Measurements from ENCODE around the gene BOC.

BOC gene

GRCh38 chr3:113270068-113270467 lies 58.7 kb downstream of the BOC start:
- DNase-seq (ENCODE audit: low spot score), result no peak

GRCh38 chr3:113270786-113271185 lies 59.4 kb downstream of the BOC start:
- DNase-seq (ENCODE audit: low spot score), result no peak

GRCh38 chr3:113271189-113271588 lies 59.8 kb downstream of the BOC start:
- no peak for DNase-seq (ENCODE audit: low spot score)

DNA sequence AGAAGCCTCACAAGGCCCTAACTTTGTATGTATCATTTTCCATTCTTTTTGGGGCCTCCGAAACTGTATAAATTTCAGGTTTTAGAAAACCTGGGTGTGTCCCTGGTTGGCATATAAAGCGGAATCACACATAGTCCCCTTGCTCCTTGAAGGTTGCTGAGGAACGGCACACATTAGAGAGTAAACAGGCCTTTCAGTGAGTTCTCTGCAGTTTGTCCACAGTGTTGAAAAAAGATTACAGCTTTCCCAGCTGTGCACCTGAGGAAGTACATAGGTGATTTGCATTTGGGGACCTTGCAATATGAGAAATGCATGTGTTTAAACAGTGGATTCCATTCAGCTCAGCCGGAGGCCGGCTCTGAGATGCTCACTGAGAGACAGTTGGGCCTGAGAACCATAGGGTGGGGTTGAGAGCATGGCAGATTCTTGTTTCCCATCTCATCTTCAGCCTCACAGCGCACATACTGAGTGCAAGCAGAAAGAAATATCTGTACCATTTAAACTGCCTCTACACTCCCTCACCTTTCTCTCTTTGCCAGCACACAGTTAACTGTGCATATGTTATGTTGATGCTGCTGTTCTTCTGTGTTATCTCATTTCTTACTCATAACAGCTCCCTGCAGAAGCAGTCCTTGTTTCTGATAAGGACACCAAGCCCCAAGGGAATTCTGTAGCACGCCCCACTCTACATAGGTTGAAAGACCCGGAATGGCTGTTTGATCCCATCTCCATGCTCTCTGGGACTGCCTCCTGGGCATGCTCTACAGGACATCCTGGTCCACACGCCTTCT lies 60.4 kb downstream of the BOC start:
- no peak for DNase-seq (ENCODE audit: low spot score)

- no peak for DNase-seq (ENCODE audit: low spot score)
Observed at GRCh38 chr3:113272385-113272779, 61.0 kb downstream of the BOC start.

GRCh38 chr3:113273011-113273410 lies 61.7 kb downstream of the BOC start:
- DNase-seq (ENCODE audit: low spot score), result no peak

GRCh38 chr3:113273604-113274378 lies 62.4 kb downstream of the BOC start:
- DNase-seq (ENCODE audit: low spot score), result no peak

DNA sequence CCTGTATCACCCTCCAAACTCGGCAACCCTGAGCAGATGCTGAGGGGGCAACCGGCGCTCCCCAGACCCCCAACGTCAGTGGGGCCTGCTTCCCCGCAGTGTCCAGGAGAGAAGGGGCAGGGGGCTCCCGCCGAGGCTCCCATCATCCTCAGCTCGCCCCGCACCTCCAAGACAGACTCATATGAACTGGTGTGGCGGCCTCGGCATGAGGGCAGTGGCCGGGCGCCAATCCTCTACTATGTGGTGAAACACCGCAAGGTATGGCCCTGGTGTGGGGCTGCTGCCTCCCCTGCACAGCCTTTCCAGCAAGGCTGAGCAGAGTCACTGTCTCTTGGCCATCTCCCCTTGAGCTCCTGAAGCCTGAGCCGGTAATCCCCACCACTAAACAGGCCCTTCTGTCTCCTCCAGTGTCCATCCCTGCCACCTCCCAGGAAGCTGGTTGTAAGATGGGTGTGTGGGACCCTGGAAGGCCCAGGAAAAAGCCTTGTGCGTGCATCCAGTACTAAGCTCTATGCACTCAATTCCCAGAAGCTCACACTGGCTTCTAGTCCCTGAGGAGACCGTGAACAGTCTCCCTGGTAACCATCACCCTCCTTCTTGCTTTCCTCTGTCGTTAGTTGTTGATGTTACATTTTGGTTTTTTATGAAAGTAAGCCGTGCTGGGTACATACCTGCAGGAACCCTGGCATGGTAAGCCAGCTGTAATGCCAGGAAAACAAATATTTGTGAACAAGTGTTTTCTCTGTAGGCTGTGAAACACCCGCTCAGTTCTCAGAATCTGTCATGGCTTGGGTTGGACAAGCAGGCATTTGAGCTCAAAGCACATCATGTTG lies 63.3 kb downstream of the BOC start:
- no peak for DNase-seq (ENCODE audit: low spot score)

DNA sequence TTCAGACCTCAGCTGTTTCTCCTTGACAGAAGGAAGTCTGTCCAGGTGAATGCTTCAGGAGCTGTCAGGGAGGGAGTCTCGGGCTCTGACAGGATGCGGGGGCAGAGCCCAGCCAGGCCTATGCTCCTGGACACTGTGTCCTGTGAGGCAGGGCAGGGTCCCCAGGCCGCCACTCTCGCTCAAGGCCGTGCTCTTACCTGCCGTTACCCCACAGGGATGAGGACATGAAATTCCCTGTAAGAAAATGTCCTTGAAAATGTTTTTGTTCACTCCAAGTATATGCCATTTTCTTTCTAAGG lies 63.9 kb downstream of the BOC start:
- DNase-seq (ENCODE audit: low spot score), result no peak

DNA sequence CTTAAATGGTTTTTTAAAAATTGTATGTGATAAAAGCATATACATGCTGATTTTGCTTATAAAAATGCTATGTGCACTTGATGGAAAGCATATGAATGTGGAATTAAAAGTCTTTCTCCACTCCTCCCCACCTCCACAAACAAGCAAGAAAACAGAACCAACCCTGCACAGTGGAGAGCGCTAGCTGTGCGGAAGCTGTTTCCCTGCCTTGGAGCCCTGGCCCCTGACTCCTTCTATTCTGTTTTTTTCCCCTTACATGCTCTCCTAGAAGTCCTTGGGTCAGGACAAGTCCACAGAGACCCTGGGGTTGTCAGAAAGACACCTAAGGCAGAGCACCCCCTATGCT lies 64.2 kb downstream of the BOC start:
- DNase-seq (ENCODE audit: low spot score), result no peak

DNA sequence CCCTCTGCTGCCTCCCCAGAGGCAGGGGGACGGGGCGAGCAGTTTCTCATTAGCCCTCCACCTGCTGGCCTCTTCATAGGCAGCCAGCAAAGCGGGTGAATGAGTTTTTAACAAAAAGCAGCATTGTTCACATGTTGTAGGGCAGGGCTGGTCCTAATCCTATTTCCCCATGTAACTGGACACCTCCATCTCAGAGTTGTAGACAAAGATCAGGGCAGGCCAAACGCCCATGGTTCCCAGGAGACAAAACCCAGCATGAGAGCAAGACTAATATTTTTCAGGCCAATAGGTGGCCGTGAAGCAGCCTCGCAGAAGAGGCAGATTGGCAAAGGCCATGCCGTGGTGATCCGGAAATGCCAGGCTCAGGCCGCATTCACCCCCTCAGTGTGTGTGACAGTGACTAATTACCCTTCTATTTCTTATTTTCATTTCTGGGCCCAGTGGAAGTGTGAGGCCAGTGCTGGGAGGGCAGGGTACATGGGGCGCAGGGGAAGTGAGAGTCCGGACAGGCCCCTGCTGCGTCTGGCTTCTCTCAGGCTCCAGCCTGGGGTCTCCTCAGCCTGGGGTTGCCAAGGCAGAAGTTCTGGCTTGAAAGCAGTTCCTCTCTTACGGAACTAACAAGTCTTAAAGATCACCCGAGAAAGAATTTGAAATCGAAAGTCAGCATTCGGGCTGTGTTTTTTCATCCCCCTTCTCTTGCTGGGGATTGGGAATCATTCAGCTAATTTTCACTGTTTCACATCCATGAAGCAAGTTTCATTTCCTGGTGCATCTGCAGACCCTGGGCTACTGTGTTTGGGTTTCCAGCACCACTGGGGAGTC lies 64.8 kb downstream of the BOC start:
- peak; percentile 75 for DNase-seq (ENCODE audit: low spot score)

GRCh38 chr3:113276751-113277080 lies 65.4 kb downstream of the BOC start:
- no peak for DNase-seq (ENCODE audit: low spot score)

- DNase-seq (ENCODE audit: low spot score), result no peak
Observed at GRCh38 chr3:113277414-113277813, 66.1 kb downstream of the BOC start.

GRCh38 chr3:113277941-113278598 lies 66.7 kb downstream of the BOC start:
- peak; percentile 38 for DNase-seq (ENCODE audit: low spot score)

DNA sequence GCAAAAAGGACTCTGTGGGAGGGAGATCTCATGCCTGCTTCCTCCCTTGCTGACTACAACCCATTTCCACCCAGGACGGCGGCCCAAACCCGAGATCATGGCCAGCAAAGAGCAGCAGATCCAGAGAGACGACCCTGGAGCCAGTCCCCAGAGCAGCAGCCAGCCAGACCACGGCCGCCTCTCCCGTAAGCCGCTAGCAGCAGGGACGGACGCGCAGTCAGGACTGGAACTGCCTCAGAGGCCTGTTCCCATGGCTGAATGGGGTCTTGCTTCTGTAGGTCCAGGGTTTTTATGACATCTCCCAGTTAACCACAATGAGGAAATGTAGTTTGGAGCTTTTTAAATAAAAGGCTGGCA lies 67.2 kb downstream of the BOC start:
- no peak for DNase-seq (ENCODE audit: low spot score)

DNA sequence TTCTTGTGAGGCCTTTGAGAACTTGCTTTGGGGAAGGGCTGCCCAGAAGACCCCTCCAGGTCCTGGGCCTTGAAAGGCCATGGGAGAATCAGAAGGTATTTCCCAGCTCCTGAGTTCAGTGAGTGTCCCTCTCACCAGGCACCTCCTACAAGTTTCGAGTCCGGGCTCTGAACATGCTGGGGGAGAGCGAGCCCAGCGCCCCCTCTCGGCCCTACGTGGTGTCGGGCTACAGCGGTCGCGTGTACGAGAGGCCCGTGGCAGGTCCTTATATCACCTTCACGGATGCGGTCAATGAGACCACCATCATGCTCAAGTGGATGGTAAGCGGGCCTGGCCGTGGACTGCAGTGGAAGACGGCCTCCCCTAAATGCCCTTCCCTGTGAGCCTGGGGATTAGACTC lies 68.3 kb downstream of the BOC start:
- DNase-seq (ENCODE audit: low spot score), result no peak

GRCh38 chr3:113283306-113283705 lies 71.9 kb downstream of the BOC start:
- DNase-seq (ENCODE audit: low spot score), result no peak

- no peak for DNase-seq (ENCODE audit: low spot score)
Observed at GRCh38 chr3:113284453-113285050, 73.2 kb downstream of the BOC start.

GRCh38 chr3:113285226-113285625 lies 73.9 kb downstream of the BOC start:
- DNase-seq (ENCODE audit: low spot score), result no peak

- no peak for DNase-seq (ENCODE audit: low spot score)
Observed at GRCh38 chr3:113285741-113286140, 74.4 kb downstream of the BOC start.

DNA sequence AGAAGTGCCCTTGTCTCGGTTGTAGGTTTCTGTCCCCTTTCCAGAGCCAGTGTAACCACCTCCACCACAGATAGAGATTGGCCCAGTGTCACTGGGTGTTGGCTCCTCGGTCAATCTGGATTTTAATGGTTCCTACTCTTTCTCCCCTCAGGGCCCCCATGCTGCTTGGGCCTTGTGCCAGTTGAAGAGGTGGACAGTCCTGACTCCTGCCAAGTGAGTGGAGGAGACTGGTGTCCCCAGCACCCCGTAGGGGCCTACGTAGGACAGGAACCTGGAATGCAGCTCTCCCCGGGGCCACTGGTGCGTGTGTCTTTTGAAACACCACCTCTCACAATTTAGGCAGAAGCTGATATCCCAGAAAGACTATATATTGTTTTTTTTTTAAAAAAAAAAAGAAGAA lies 75.2 kb downstream of the BOC start:
- no peak for DNase-seq (ENCODE audit: low spot score)
